ENCODE data around the gene UBAP1.

DNA sequence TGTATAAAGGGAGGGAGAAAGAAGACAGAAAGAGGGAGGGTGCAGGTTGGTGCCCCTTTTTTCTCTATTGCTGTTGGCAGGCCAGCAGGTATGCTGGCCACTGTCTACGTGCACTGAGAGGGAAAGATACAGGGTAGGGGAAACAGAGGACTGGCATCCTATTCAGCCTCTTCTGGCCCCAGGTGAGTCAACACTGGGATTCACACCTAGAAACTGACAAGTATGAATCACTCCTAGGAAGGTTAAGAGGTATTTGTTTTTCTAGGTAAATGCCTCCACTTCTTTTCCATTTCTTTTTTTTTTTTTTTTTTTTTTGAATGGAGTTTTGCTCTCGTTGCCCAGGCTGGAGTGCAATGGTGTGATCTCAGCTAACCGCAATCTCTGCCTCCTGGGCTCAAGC is 2.8 kb upstream of the UBAP1 start:
- TF ChIP-seq POLR2A (IDR thresholded peaks at IDR 0.05): no peak
- TF ChIP-seq, protein P1, sequence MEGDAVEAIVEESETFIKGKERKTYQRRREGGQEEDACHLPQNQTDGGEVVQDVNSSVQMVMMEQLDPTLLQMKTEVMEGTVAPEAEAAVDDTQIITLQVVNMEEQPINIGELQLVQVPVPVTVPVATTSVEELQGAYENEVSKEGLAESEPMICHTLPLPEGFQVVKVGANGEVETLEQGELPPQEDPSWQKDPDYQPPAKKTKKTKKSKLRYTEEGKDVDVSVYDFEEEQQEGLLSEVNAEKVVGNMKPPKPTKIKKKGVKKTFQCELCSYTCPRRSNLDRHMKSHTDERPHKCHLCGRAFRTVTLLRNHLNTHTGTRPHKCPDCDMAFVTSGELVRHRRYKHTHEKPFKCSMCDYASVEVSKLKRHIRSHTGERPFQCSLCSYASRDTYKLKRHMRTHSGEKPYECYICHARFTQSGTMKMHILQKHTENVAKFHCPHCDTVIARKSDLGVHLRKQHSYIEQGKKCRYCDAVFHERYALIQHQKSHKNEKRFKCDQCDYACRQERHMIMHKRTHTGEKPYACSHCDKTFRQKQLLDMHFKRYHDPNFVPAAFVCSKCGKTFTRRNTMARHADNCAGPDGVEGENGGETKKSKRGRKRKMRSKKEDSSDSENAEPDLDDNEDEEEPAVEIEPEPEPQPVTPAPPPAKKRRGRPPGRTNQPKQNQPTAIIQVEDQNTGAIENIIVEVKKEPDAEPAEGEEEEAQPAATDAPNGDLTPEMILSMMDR (IDR thresholded peaks at IDR 0.05): no peak
